ENCODE measurements around the gene SSMEM1.

GRCh38 chr7:130196476-130196875 lies 11.2 kb upstream of the SSMEM1 start:
- TF ChIP-seq POLR2A (IDR thresholded peaks at IDR 0.05) (no peak), CTCF (IDR thresholded peaks at IDR 0.05 in 8 of 11, conservative IDR thresholded peaks at IDR 0.05 in 3 of 11) (no peak), POLR2AphosphoS5 (IDR thresholded peaks at IDR 0.05) (no peak)

Measured in spleen (tissue), 7 donors.